CD14-positive monocyte (primary cell): ENCODE results near the gene RHOBTB1. TPM values are rescaled to one million over a fixed set of nuclear protein-coding genes. Genes with fewer than 3 reads are reported as not detected.

Experiments
- DNase-seq, 3 donors: peaks; one replicate each; pipeline ENCODE4 v3.0.0-alpha.2; 2011 to 2022
- H2AFZ ChIP-seq: 2 replicates; pipeline ENCODE4 v1.6.0; 2012; ENCODE audit warnings: mild to moderate bottlenecking, low read depth, low read length, inconsistent platforms; ENCODE audit not compliant: insufficient read depth, poor library complexity, severe bottlenecking
- H3K27ac ChIP-seq, 2 donors: 1 replicate in 1 of 2; 2 replicates in 1 of 2; pipeline ENCODE4 v1.5.1; 2012 to 2013; ENCODE audit warnings: low read length in 2 of 2, control low read depth in 1 of 2, inconsistent platforms in 1 of 2, low read depth in 1 of 2, mild to moderate bottlenecking in 1 of 2
- H3K27me3 ChIP-seq, 2 donors: one replicate each; pipeline versions ENCODE4 v1.6.0 to v1.6.1; 2011 to 2013; ENCODE audit warnings: low read length in 2 of 2; ENCODE audit not compliant: control insufficient read depth in 2 of 2, insufficient read depth in 2 of 2
- H3K36me3 ChIP-seq, 2 donors: replicated peaks in 1 of 2; 1 replicate in 1 of 2; 2 replicates in 1 of 2; pipeline versions ENCODE4 v1.5.1 to v1.6.1; 2012 to 2013; ENCODE audit warnings: low read length in 2 of 2, control low read depth in 1 of 2, inconsistent platforms in 1 of 2, mild to moderate bottlenecking in 1 of 2; ENCODE audit not compliant: insufficient read depth in 2 of 2, control insufficient read depth in 1 of 2
- H3K4me1 ChIP-seq, 2 donors: 1 replicate in 1 of 2; 2 replicates in 1 of 2; pipeline versions ENCODE4 v1.5.1 to v1.6.1; 2012 to 2013; ENCODE audit warnings: low read length in 2 of 2, control low read depth in 1 of 2, inconsistent platforms in 1 of 2, mild to moderate bottlenecking in 1 of 2, moderate library complexity in 1 of 2; ENCODE audit not compliant: insufficient read depth in 2 of 2, control insufficient read depth in 1 of 2
- H3K4me2 ChIP-seq: replicated peaks from 2 replicates; pipeline ENCODE3; 2012; ENCODE audit warnings: low read length, moderate library complexity, mild to moderate bottlenecking; ENCODE audit not compliant: poor library complexity, severe bottlenecking; ENCODE audit errors: extremely low read depth
- H3K4me3 ChIP-seq, 3 experiments: fragments of 200-600 bp in 1 of 3; sonication (generic) in 1 of 3; replicated peaks in 1 of 3; 1 replicate in 2 of 3; 2 replicates in 1 of 3; pipeline ENCODE4 v1.5.1; 2011 to 2013; ENCODE audit warnings: low read length in 3 of 3, mild to moderate bottlenecking in 3 of 3, control low read depth in 2 of 3, low read depth in 2 of 3, inconsistent platforms in 1 of 3, moderate library complexity in 1 of 3
- H3K79me2 ChIP-seq: 2 replicates; pipeline ENCODE4 v1.6.0; 2012; ENCODE audit warnings: mild to moderate bottlenecking, control low read depth, inconsistent platforms, low read length, moderate library complexity; ENCODE audit not compliant: insufficient read depth
- H3K9ac ChIP-seq: 2 replicates; pipeline ENCODE4 v1.6.0; 2017; ENCODE audit warnings: low read length, mild to moderate bottlenecking; ENCODE audit not compliant: insufficient read depth, poor library complexity, severe bottlenecking
- H3K9me3 ChIP-seq, 2 donors: replicated peaks in 1 of 2; 1 replicate in 1 of 2; 2 replicates in 1 of 2; pipeline versions ENCODE4 v1.5.1 to v1.6.1; 2012 to 2013; ENCODE audit warnings: low read length in 2 of 2, control low read depth in 1 of 2; ENCODE audit not compliant: control insufficient read depth in 1 of 2, insufficient read depth in 1 of 2
- H4K20me1 ChIP-seq: 2 replicates; pipeline ENCODE4 v1.6.0; 2012; ENCODE audit warnings: mild to moderate bottlenecking, low read length, control low read depth, moderate library complexity; ENCODE audit not compliant: insufficient read depth
- H3K27ac Mint-ChIP-seq, 7 donors: one replicate each; pipeline ENCODE4 v1.8.0; 2020; ENCODE audit warnings: mild to moderate bottlenecking in 7 of 7, mixed read lengths in 7 of 7, moderate library complexity in 6 of 7, inconsistent platforms in 2 of 7
- H3K27me3 Mint-ChIP-seq, 3 donors: one replicate each; pipeline ENCODE4 v1.8.0; 2021 to 2022; ENCODE audit warnings: low read depth in 3 of 3, mild to moderate bottlenecking in 3 of 3, mixed read lengths in 3 of 3, moderate library complexity in 3 of 3, inconsistent platforms in 1 of 3
- H3K36me3 Mint-ChIP-seq, 2 donors: one replicate each; pipeline ENCODE4 v1.8.0; 2020; ENCODE audit warnings: mixed read lengths in 2 of 2, inconsistent platforms in 1 of 2, mild to moderate bottlenecking in 1 of 2
- H3K4me1 Mint-ChIP-seq: one replicate; pipeline ENCODE4 v1.8.0; 2020; ENCODE audit warnings: mild to moderate bottlenecking, mixed read lengths
- H3K4me3 Mint-ChIP-seq, 2 donors: one replicate each; pipeline ENCODE4 v1.8.0; 2020; ENCODE audit warnings: mild to moderate bottlenecking in 2 of 2, mixed read lengths in 2 of 2, moderate library complexity in 1 of 2
- H3K9me3 Mint-ChIP-seq, 7 donors: one replicate each; pipeline ENCODE4 v1.8.0; 2020 to 2022; ENCODE audit warnings: mixed read lengths in 7 of 7, mild to moderate bottlenecking in 6 of 7, moderate library complexity in 6 of 7, inconsistent platforms in 2 of 7
- CTCF ChIP-seq: fragments of 200-600 bp; IDR thresholded peaks from one replicate; pipeline ENCODE4 v1.8.0; 2022; ENCODE audit warnings: antibody characterized with exemption, mild to moderate bottlenecking
- WGBS: methylation state at CpG from one replicate; pipeline ENCODE4 v1.1.5; 2013; ENCODE audit warnings: missing lambda C conversion rate; ENCODE audit not compliant: insufficient coverage; 5-methylcytosine and 5-hydroxymethylcytosine counted together
- intact Hi-C, 2 donors: fragments of 100-400 bp; cut with micrococcal nuclease; formaldehyde crosslinking; loops; one replicate each; pipeline versions ENCODE4 v1.15.0 to v1.15.1; 2023
- polyA plus RNA-seq, 3 donors: library from polyadenylated mRNA; depleted of rRNA in 1 of 3; unstranded in 2 of 3; stranded (reverse) in 1 of 3; fragments of 300-500 nt in 2 of 3; fragments of >200 nt in 1 of 3; fragmentation: Illumina TruSeq in 2 of 3; gene quantifications; 1 replicate in 2 of 3; 2 replicates in 1 of 3; pipeline ENCODE4 v1.2.3, GENCODE V29; 2012 to 2021

The RHOBTB1 gene
- polyA plus RNA-seq, 3 donors: 0.41 to 0.96 (median 0.62) TPM

- intact Hi-C loops: no loop called here
- Mint-ChIP-seq H3K27ac (no peak overlapping the region), H3K27me3 (peaks cover 0 to 2% (median 0%) of the 10 kb centered on the region in 3 donors), H3K9me3 (peaks cover 0 to 12% (median 7%) of the 10 kb centered on the region in 7 donors), H3K36me3 (no peaks in the 10 kb centered on the region), H3K4me3 (no peak overlapping the region), H3K4me1 (peaks cover 5% of the 10 kb centered on the region)
- 100% methylated on average over 1 of the region's 4 CpGs for WGBS
- no peak overlapping the region for H3K4me2 ChIP-seq
- H3K27ac ChIP-seq: no peak overlapping the region
- no peaks in the 10 kb centered on the region for H3K36me3 ChIP-seq
- no peak overlapping the region for H2AFZ ChIP-seq
- peaks cover 0 to 4% of the 10 kb centered on the region in 2 donors for H3K9me3 ChIP-seq
- TF ChIP-seq CTCF: no peak
- no peaks in the 10 kb centered on the region for H3K27me3 ChIP-seq
- no peaks in the 10 kb centered on the region for H3K79me2 ChIP-seq
- no peaks in the 10 kb centered on the region for H4K20me1 ChIP-seq
- H3K4me1 ChIP-seq: peaks cover 0 to 3% of the 10 kb centered on the region in 2 donors
- H3K9ac ChIP-seq: no peak overlapping the region
- DNase-seq: no peak
- no peak overlapping the region for H3K4me3 ChIP-seq
Measured at GRCh38 chr10:60920479-60920878, 23.5 kb downstream of the RHOBTB1 start.

GRCh38 chr10:60919551-60919950 lies 24.4 kb downstream of the RHOBTB1 start:
- Histone ChIP-seq H3K79me2 (no peaks in the 10 kb centered on the region), H3K9ac (no peak overlapping the region), H3K4me2 (no peak overlapping the region), H2AFZ (no peak overlapping the region), H3K36me3 (no peaks in the 10 kb centered on the region), H3K27me3 (no peaks in the 10 kb centered on the region), H3K27ac (no peak overlapping the region), H3K4me3 (no peak overlapping the region), H3K4me1 (peaks cover 0 to 3% of the 10 kb centered on the region in 2 donors), H3K9me3 (peaks cover 0 to 4% of the 10 kb centered on the region in 2 donors), H4K20me1 (no peaks in the 10 kb centered on the region)
- Mint-ChIP-seq H3K36me3 (no peaks in the 10 kb centered on the region), H3K4me3 (no peak overlapping the region), H3K27ac (peak overlapping the region in 1 of 7 donors; percentile 31), H3K4me1 (peaks cover 5% of the 10 kb centered on the region), H3K9me3 (peaks cover 0 to 12% (median 7%) of the 10 kb centered on the region in 7 donors), H3K27me3 (peaks cover 0 to 2% (median 0%) of the 10 kb centered on the region in 3 donors)
- intact Hi-C loops: no loop called here
- no peak for DNase-seq
- TF ChIP-seq CTCF: no peak
- WGBS: no CpG with 5 or more reads among the region's 2 CpGs
